Measurements from ENCODE around the gene PCA3. TPM values are rescaled to one million over a fixed set of nuclear protein-coding genes. Genes with fewer than 3 reads are reported as not detected.

Gene PCA3
- total RNA-seq, 1 experiment from 2014 or later, result not detected

GRCh38 chr9:76766126-76766525 lies 1.9 kb downstream of the PCA3 start:
- DNase-seq (ENCODE audit: low spot score), result no peak
- CTCF ChIA-PET, result no interaction called here
- Histone ChIP-seq H3K4me1 (ENCODE audit: insufficient read depth, low read length, poor library complexity, severe bottlenecking) (no peaks in the 10 kb centered on the region), H3K27ac (ENCODE audit: low read depth, low read length, poor library complexity, severe bottlenecking) (no peak overlapping the region), H3K9me3 (ENCODE audit: low read depth, low read length, poor library complexity, severe bottlenecking) (no peaks in the 10 kb centered on the region), H3K27me3 (replicated peaks; ENCODE audit: insufficient read depth, low read depth, low read length, poor library complexity) (peaks cover 7% of the 10 kb centered on the region), H3K4me3 (ENCODE audit: low read depth, low read length, poor library complexity, severe bottlenecking) (no peak overlapping the region), H3K36me3 (ENCODE audit: insufficient read depth, low read length, poor library complexity, severe bottlenecking) (no peaks in the 10 kb centered on the region)
- BruUV-seq (replicated peaks), result no TSS peak
- intact Hi-C loops (cut with micrococcal nuclease; ENCODE audit: unreplicated experiment), result no loop called here
- TF ChIP-seq EZH2 (IDR thresholded peaks at IDR 0.05; ENCODE audit: borderline replicate concordance, low read depth, low read length, poor library complexity, severe bottlenecking) (no peak), CTCF (conservative IDR thresholded peaks at IDR 0.05; ENCODE audit: low read depth, low read length) (no peak)
- POLR2A ChIA-PET (ENCODE audit: low non-redundant PET), result no interaction called here

- Histone ChIP-seq H3K27ac (ENCODE audit: low read depth, low read length, poor library complexity, severe bottlenecking) (no peak overlapping the region), H3K4me1 (ENCODE audit: insufficient read depth, low read length, poor library complexity, severe bottlenecking) (no peaks in the 10 kb centered on the region), H3K9me3 (ENCODE audit: low read depth, low read length, poor library complexity, severe bottlenecking) (no peaks in the 10 kb centered on the region), H3K27me3 (replicated peaks; ENCODE audit: insufficient read depth, low read depth, low read length, poor library complexity) (peaks cover 14% of the 10 kb centered on the region), H3K36me3 (ENCODE audit: insufficient read depth, low read length, poor library complexity, severe bottlenecking) (no peaks in the 10 kb centered on the region), H3K4me3 (ENCODE audit: low read depth, low read length, poor library complexity, severe bottlenecking) (no peak overlapping the region)
- ChIA-PET POLR2A (ENCODE audit: low non-redundant PET) (no interaction called here), CTCF (no interaction called here)
- no peak for TF ChIP-seq EZH2 (IDR thresholded peaks at IDR 0.05; ENCODE audit: borderline replicate concordance, low read depth, low read length, poor library complexity, severe bottlenecking)
- no peak for TF ChIP-seq CTCF (conservative IDR thresholded peaks at IDR 0.05; ENCODE audit: low read depth, low read length)
- DNase-seq (ENCODE audit: low spot score), result peak; percentile 42
- BruUV-seq (replicated peaks), result no TSS peak
- intact Hi-C loops (cut with micrococcal nuclease; ENCODE audit: unreplicated experiment), result no loop called here
Measured at GRCh38 chr9:76772686-76773445, 8.6 kb downstream of the PCA3 start.

- Histone ChIP-seq H3K4me1 (ENCODE audit: insufficient read depth, low read length, poor library complexity, severe bottlenecking) (no peaks in the 10 kb centered on the region), H3K9me3 (ENCODE audit: low read depth, low read length, poor library complexity, severe bottlenecking) (no peaks in the 10 kb centered on the region), H3K27ac (ENCODE audit: low read depth, low read length, poor library complexity, severe bottlenecking) (no peak overlapping the region), H3K4me3 (ENCODE audit: low read depth, low read length, poor library complexity, severe bottlenecking) (no peak overlapping the region), H3K27me3 (replicated peaks; ENCODE audit: insufficient read depth, low read depth, low read length, poor library complexity) (peaks cover 5% of the 10 kb centered on the region), H3K36me3 (ENCODE audit: insufficient read depth, low read length, poor library complexity, severe bottlenecking) (no peaks in the 10 kb centered on the region)
- no peak for TF ChIP-seq CTCF (conservative IDR thresholded peaks at IDR 0.05; ENCODE audit: low read depth, low read length)
- no peak for TF ChIP-seq EZH2 (IDR thresholded peaks at IDR 0.05; ENCODE audit: borderline replicate concordance, low read depth, low read length, poor library complexity, severe bottlenecking)
- BruUV-seq (replicated peaks), result no TSS peak
- ChIA-PET CTCF (no interaction called here), POLR2A (ENCODE audit: low non-redundant PET) (no interaction called here)
- no peak for DNase-seq (ENCODE audit: low spot score)
- intact Hi-C loops (cut with micrococcal nuclease; ENCODE audit: unreplicated experiment), result no loop called here
Measured at GRCh38 chr9:76784881-76785280, 20.6 kb downstream of the PCA3 start.

Measured in A673 (cell line).